IPS-NIHi11 (cell line): ENCODE measurements around the gene TOX3.

Experiments
- DNase-seq: peaks from one replicate; pipeline ENCODE4 v3.0.0; 2012; ENCODE audit warnings: mixed read lengths, low spot score

TOX3 gene

DNA sequence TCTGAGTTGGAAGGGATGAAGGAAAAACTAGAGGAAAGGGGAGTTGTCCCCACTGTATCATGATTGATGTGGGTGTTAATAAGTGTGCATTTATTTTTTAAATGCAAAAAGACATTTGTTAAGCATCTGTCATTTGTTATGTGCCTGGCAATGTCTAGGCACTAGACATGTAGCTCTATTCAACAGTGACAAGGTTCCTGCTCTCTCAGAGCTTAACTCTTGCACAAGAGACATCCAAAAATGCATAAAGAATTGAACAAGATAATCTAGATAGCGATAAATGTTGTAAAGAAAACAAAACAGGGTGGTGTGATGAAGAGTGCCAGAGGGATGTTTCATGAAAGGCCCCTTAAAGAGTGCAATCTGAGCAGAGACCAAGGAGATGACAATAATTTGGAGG, 148.9 kb downstream of the TOX3 start:
- no peak for DNase-seq

DNA sequence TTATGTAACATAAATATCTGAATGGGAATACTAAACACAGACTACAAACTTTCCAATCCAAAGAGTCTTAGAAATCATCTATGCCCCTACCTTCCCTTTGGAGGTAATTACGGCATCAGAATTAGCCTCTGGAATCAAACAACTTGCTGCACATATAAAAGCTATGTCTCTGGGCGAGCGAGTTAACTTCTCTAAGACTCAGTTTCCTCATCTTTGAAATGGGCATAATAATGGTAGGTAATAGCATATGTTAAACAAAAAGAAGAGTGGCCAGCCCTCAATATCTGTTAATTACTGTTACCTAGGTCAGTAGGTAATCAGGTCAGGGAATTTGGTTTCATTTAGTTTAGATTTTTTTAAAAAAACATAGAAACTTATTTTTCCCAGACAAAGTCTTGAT, 153.5 kb downstream of the TOX3 start:
- no peak for DNase-seq

DNA sequence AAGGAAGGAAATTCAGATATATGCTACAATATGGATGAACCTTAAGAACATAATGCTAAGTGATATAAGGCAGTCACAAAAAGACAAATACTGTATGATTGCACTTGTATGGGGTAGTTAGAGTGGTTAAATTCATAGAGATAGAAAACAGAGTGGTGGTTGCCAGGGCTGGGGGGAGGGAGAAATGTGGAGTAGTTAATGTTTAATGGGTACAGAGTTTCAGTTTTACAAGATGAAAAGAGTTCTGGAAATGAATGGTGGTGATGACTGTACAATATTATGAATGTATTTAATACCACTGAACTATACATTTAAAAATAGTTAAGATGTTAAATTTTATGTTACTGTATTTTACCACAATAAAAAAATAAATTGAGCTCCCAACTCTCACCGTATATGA, 157.9 kb downstream of the TOX3 start:
- DNase-seq: no peak
